ENCODE results near the gene RNF5.
"Not testable (repeated sequence)": the region's sequence is repeated elsewhere in the genome, so short reads cannot be mapped to it uniquely, and the experiment has no call there.

The RNF5 gene

DNA sequence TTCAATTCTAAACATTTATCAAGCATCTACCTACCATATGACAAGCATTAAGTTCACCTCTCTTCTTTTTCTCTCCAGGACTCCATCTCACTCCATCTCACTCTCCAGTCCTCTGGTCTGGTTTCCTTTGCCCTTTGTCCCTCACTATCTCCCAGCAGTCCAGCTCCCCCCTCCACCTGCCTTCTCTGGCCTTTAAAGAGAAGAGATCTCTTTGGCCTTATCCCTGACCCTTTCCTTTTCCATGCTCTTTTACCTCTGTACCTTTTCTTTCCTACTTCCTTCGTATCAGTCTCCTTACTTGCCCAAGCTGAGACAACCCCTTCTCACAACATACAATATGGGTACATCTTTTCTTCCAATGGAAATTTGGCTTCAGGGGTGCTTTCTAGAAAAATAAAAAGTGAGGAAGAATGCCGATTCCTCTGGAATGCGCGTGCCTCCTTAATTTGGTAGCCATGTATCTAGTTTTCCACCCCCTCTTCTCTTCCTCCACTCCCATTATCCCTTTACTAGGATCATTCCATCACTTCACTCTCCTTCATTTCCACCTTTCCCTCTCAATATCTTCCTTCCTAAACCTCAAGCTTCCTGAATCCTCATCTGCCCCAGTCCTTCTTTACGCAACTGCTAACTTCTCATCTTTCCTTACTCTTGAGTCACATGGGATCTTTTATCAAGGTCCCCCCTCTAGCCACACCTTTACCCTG is 1.6 kb upstream of the RNF5 start:
- peak; percentile 52 for DNase-seq

DNA sequence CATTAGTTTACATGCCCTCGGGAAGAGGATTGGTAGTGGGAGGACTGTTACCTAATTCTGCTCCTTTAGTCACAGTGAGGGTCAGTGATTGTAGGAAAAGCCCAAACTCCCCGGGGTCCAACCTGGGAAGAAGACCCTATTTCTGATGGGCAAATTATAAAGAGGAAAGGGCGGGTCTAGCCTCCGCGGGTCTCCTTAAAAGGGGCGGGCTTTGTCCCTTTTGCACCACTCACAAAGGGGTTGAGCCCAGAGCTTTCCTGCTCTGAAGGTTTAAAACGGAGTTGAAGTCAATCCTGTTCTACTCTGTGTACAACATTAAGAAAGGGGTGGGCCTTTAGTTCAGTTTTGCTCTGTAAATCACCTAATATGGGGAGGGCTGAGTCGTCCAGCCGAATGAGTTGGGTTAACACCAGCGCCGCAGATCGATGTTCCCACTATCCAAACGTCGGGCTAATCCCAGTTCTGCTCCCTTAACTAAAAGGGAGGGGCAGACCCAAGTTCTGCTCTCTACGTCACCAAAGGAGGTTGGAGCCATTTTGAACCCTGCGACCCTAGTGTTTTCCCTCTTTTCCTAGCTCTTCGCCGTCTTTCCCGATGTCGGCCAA is 920 bp upstream of the RNF5 start:
- peak; percentile 56 for DNase-seq

DNA sequence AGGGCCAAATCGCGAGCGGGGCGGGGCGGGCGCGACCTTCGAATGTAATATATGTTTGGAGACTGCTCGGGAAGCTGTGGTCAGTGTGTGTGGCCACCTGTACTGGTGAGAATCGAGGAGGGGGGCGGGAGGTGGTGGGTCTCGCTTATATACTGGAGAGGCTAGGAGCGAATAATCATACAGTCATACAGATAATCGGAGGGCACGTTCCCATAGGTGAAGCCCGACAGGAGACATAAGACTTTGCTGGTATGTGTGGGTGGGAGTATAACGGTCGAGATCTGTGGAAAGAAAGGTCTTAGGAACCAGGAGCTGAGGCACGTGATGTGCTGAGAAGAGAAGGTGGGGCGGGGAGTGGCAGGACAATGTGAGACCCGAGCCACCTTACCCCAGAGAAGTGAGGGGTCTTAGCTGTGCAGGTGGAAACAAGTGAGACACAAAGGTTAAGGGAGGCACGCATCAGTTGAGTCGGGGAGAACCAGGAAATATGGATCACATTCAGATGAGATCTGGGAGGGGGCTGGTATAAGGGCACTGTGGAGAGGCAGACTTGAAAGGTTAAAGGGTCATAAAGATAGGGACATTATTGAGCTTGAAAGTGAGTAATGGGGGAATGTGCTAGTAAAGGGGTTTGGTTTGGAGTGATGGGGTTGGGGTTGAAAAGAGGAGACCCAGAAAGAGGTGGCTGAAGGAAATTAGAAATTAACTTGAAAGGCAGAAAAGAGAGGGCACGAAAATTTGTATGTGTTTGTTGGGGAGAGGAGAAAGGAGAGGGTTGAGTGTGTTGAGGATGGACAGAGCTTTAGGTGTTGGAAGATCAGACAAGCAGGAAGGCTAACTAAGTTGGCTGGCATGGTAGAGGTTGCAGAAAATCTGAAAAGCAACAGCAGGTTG is 589 bp downstream of the RNF5 start:
- no peak for DNase-seq

DNA sequence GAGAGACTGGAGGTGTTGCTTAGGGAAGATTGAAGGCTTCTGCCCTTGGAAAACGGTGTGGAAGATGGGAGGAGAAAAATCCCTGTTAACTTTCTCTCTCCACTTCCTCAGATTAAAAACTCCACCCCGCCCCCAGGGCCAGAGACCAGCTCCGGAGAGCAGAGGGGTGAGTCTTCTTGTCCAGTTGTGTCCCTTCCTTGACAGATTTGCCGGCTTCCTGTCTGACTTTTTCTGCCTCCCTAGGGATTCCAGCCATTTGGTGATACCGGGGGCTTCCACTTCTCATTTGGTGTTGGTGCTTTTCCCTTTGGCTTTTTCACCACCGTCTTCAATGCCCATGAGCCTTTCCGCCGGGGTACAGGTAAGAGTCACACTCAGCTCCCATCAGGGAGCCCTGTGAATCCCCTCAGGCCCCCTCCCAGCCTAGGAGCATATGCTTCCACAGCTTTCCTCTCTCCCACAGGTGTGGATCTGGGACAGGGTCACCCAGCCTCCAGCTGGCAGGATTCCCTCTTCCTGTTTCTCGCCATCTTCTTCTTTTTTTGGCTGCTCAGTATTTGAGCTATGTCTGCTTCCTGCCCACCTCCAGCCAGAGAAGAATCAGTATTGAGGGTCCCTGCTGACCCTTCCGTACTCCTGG is 1.7 kb downstream of the RNF5 start:
- DNase-seq = no peak

DNA sequence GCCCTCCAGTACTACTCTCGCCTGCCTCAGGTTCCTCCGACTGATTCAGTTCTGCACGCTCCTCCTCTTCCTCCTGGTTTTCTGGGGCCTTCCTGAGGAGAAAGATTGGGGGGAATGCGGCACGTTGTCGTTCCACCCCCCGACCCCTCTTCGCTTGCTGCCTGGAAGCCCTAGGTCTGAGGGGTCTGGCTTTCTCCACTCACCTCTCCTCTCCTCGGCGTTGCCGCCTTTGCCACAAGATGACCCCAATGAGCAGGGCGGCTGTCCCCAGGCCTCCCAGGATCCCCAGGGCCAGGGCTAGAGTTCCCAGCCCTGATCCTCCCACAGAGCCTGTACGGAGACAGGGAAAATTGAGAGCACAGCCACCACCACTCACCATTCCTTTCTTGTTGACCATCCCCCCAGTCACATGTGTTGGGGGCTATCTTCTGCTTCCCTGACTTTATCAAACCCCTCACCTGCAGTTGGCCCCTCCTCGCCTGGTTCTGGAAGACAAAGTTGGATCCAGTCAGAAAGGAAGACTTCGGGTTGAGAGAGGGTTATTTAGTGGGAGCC is 3.0 kb downstream of the RNF5 start:
- no peak for DNase-seq

DNA sequence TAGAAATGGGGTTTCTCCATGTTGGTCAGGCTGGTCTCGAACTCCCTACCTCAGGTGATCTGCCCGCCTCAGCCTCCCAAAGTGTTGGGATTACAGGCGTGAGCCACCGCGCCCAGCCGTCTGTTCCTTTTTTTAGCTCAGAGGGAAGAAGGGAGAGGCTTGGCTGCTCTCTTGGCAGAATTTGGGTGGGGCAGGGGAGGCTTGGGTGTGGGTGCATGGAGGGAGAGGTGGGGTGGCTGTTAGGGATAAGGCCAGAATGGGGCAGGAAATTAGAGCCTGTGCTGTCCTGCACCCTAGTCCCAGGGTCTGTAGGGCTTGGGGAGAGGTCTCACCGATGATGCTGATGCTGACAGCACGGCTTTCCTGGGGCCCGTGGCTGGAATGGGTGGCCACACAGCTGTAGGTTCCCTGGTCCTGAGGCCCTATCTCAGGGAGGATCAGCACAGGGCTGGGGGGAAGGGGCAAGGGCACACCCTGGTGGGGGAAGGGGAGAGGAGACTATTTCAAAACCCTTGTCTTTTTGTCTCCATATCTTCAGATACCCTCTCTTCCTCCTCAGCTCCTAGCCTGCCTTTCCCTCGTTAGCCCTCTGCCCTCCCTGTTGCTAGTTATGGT is 3.8 kb downstream of the RNF5 start:
- DNase-seq = no peak

DNA sequence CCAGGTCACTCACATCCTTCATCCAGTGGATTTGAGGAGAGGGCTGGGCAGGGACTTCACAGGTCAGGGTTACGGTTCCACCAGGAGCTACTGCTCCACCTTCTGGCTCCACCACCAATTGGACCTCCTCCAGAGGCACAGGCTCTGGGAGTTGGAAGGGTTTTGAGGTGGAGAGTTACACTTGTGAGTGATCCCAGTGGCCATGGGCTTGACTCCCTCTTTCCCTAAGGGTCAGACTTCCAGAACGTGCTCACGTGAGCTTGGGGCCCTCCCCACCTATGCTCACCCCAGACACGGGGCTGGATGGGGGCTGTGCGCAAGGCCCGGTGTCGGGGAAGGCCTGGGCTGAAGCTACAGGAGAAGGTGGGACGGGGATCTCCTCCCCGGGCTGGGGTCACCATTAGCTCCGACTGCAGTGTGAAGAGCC is 4.4 kb downstream of the RNF5 start:
- DNase-seq = no peak

DNA sequence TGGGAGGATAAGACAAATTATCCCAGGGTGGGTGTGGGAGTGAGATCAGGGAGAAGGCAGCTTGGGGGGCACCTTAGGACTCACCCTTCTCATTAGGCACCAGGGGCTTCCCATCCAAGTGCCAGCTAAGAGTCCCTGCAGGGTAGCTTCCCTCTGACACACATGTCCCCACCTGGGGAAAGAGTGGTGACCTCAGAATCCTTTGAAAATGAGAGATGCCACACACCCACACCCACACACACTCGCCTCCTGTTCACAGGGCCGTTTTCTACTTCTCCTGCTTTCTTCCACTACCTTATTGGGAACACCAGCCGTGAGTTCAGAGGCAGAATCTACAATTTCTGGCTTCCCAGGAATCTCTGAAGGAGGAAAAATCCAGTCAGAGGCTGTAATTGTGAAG is 4.8 kb downstream of the RNF5 start:
- no peak for DNase-seq

DNA sequence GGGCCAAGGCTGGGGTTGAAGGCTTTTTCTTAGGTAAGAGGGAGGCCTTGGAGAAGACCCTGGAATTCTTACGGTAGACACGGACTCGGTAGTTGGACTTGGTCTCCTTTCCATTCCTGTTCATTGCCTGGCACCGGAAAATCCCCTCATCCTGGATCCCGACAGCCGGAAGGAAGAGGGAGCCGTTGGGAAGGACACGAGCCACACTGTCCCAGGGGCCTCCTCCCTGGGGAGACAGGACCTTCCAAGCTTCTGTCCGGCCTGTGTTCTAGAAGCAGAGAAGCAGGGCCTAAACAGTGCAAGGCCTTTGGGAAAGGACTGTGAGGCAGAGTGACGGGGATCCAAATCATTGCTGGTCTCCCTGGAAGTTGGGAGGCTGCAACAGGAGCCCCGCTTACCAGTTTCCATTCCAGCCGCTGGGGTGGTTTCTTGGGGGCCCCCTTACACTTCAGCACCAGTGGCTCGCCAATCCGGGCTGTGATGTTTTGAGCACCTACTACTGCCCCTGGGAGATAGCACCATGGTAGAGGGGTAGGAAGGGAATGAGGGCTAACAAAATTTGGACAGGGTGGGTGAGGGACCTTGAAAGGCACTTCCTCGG is 5.4 kb downstream of the RNF5 start:
- DNase-seq = no peak

DNA sequence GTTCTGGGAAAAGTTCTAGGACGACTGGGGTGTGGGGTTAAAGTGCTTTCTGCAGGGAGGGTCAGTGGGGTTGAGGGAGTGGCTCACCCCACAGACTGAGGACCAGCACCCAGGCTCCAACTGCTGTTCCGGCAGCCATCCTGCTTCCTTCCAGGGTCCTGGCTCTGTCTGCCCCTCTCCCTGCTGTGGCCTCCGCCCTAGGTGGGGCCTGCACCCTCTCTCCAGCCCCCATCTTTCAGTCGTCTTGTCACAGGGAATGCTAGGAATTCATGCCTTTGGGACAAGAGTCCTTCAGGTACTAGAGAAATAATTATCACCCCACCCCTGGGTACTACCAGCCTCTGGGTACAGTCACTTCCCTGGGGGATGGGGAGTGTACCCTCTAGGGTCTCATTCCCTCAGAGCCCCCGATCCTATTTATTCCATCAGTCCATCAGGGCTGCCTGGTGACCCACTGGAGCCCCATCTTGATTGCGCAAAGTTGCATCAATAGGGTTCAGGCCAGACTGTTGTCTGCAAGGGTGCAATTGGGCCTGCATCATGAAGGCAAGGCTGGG is 6.0 kb downstream of the RNF5 start, which contains the start of gene AGER:
Gene AGER, minus strand, starts transcription at position 170 of the 557 bp plus-strand sequence. Its CDS starts 31 bp downstream, at position 139.
- no peak for DNase-seq

DNA sequence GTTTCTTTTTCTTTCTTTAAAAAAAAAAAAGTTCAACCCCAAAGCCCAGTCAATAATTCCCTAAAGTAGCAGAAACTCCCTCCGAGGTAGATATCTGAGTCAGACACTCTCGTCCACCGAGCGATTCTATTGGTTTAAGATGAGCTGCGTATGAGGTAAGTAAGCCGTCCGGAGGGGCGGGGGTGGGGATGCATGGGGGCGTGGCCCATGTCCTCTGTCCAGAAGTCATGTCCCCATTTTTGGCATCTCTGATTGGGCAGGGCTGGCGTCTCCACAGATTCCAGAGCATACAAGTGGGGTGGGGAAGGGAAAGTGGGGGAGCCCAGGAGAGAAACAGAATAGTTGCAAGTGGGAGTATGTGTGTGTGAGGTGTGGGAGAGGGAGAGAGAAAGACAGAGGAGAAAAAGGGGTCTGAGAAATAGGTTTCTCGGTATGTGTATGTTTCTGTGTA is 7.5 kb downstream of the RNF5 start:
- DNase-seq = peak; percentile 81

DNA sequence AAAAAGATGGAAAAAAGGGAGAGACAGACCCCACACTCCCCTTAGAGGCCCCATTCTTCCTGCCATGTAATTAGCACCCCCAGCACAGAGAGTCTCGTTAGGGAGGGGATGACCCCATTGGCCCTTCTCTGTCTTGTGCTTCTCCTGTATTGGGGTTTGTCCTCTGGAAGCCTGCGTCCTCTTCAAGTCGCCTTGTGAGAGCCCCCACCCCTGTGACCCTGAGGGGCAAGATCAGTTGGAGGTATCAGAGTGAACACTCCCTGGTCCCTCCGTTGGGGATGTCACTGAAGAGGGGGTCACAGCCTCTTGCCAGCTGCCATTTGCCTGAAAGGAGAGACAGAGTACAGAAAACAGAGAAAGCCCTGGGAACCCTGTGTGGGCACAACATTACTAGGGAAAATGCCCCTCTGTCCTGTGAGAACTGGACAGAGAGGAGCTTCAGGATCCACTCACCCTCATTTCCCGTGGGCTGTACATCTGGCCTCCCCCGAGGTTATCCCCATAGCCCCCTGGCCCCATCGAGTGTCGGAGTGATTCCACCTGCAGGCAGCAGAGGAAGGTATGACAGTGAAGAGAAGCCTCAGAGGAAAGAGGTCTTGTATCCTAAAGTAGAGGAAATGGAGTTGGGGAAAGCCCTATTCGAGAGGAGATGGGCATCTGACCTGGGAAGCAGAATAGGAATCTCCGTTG is 8.1 kb downstream of the RNF5 start:
- not testable (repeated sequence) for DNase-seq

DNA sequence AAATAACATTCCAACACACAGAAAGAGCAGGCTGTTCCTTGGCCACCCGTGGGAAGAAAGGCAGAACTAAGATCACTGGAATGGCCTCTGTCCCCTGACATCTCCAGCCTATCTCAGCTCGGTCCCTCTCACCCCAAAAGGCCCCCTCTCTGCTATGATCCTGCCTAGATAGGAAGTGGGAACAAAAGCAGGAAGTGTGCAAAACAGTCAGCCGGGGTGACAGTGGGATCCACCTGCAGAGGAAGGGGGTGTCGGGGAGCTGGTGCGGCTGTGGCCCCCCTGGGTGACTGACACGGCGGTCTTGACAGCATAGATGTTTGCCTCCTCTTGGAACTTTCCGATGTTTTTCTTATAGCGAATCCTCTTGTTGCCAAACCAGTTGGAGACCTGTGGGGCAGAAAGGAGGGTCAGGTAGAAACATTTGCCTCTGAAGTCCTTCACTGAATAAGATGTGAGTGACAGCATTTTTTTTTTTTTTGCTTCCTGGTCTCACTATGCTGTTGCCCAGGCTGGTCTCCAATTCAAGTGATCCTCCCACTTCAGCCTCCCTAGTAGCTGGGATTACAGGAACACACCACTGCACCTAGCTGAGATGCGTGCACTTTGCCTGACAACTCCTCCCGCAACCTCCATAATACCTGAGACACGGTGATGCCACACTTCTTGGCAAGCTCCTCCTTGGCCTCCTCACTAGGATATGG is 9.0 kb downstream of the RNF5 start:
- no peak for DNase-seq

DNA sequence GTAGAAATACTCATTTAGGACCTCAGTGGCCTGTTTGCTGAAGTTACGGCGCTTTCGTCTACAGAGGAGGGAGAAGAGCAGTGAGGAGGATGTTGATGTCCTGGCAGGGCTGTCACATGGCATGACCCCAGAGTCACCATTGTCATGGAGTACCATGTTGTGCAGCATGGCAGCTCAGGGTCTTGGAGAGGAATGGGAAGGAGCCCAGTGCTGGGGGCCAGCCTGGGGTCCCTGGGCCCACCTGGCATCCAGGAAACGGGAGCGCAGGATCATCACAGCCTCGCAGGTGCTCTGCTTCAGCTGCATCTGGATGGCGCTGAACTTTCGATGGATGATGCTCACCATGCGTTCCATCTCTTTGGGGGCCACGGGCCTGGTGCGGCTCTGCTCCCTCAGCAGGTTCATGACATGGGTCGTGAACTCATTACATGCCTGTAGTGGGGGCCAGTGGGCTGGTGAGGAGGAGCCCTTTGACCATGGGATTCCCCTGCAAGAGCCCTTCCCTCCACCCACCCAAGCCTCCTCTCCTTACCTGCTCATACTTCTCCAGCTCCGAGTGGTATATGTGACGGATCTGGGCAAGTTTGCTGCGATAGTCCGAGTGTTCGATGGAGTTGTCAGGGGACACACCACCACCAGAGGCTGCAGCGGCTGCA is 9.6 kb downstream of the RNF5 start:
- not testable (repeated sequence) for DNase-seq

DNA sequence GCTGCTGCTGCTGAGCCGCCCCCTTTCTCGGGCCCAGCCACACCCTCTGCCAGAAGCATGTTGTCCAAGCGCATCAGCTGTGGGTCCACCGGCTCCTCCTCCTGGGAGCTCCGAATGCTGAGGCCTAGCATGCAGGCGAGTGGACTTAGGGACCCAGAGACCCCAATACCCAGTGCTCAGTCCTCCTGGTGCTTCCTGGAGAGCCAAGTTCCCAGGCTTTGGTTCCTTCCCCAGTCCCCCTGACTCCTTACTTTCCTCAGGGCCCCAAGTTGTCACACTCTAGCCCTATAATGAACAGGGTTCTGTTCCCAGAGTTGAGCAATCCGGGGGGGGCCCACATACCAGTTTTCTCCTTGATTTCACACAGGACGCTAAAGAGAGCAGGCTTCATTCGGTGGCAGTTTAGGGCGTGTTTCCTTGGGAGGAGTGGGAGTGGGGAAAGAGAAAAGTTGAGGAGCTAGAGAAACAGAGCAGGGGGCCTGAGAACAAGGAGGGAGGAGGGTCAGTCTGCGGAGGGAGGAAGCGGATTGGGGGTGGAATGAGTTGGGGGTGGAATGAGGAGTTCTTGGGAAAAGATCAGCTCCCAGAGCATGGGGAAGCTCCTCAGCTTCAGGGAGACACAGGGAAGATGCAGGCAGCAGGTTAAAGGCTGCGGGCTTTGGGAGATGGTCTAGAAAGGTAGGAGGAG is 10.3 kb downstream of the RNF5 start:
- DNase-seq = no peak

DNA sequence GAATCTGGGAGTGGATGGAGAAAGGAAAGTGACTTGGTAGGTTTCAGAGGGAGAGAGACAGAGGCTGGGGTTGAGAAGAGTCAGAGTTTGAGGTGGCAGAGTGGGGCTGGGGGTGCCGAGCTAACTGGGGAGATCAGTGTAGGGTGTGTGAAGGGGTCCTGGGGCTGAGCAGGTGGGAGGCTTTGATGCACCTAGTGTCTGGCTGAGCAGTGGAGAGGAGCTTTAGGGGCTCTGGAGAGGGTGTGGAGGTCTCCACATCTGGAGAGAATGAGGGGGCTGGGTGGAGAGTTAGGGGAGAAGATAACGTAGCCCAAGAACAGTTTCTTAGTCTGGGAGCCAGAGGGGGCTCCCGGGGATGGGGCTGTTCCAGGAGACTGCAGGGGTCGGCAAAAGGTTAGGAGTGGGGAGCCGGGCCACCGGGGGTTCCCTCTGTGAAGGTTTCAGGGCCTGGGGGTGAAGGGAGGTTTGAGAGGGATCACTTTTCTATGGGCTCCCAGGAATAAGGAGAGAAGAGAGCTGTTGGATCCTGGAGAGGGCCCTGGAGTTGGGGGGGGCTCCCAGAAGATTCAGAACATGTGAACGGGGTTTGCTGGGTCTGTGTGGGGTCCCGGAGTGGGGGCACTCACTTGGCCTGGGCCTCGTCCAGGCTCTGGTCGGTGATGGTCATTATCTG is 11.0 kb downstream of the RNF5 start:
- no peak for DNase-seq

DNA sequence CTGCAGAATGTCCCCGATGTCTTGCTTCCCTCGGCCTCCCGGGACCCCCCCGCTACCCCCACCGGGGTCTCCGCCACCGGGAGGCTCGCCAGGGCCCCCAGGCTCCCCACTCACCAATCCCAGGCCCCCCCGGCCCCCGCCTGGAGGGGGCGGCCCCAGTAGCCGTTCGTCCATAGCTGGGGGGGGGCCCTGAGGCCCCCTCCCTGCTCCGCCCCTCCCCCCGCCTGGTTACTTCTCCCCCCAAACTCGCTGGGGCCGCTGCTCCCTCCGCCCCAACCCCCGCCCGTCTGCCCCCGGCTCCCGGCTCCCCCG is 11.5 kb downstream of the RNF5 start:
- no peak for DNase-seq

DNA sequence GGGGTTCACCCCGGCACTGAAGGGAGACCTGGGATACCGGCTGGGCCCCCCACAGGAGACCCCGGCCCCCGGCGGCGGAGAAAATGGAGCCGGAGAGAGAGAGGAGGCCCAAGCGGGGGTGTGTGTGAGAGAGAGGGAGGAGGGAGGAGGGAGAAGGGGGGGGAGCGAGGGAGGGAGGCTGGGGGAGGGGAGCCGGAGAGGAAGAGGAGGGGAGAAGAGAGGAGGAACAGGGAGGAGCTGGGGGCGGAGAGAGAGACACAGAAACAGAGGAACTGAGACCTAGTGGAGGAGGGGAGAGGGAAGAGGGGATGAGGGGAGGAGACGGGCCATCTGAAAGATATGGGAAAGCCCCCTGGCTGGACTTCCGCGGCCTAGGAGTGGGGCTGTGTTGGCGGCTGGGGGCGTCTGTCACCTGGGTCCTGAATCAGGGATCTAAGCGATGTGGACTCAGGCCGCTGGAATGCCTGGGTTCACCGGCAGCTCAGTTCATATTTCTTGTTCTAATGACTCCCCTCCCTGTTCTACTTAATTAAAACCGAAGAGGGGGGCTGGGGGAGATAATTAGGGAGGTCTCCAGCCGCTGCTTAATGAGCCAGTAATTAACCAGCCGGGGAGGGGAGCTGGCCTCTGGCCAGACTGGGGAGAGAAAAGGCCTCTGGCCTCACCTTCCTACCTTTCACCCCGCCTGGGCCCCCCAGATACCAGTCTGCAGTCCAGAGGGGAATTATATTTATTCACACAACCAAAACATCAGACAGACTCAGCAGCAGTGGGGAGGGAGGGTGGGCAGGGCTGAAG is 12.0 kb downstream of the RNF5 start, which contains the start of gene PBX2:
Gene PBX2, minus strand, starts transcription at position 149 of the 798 bp plus-strand sequence. CDS start 287 bp downstream, outside the sequence.
- peak; percentile 81 for DNase-seq

All from amniotic stem cell (primary cell).